ENCODE results near the gene CNKSR3. TPM values are rescaled to one million over a fixed set of nuclear protein-coding genes. Genes with fewer than 3 reads are reported as not detected.

The CNKSR3 gene
- total and polyA plus RNA-seq, 2 experiments from 2014 or later = 1.9 to 5.7 TPM

DNA sequence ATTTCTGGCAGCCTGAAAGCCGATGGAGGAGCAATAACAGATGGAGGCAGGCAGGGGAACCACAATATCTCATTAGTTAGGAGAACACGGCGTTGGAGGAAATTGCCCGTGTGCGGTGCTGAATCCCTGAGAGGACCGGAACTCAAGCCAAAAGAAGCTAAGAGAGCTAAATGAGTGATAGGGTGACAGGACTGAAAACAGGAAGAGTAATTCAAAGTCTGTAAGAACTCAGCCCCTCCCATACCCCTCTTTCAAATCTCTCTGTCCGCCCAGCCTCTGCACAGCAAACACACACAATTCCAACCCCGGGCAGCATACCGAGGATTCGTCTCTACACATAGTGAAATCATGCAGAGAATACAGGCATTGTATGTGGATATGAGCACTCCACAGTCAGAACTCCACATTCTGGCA lies 151.3 kb downstream of the CNKSR3 start:
- Histone ChIP-seq H3K36me3 (ENCODE audit: insufficient read depth) (no peaks in the 10 kb centered on the region), H3K4me2 (no peak overlapping the region), H3K9me2 (ENCODE audit: insufficient read depth) (no peaks in the 10 kb centered on the region), H4K20me1 (replicated peaks; ENCODE audit: insufficient read depth) (no peaks in the 10 kb centered on the region), H3K79me2 (replicated peaks; ENCODE audit: insufficient read depth) (no peaks in the 10 kb centered on the region), H3K4me3 (no peak overlapping the region), H3K27ac (ENCODE audit: low read depth) (no peak overlapping the region), H3F3A (replicated peaks; ENCODE audit: low read depth) (no peaks in the 10 kb centered on the region), H3K4me1 (ENCODE audit: insufficient read depth) (no peaks in the 10 kb centered on the region), H2AFZ (0 out of 2 replicates have a peak overlapping the region, but pooled peaks have one; percentile 32), H3K27me3 (ENCODE audit: insufficient read depth) (no peaks in the 10 kb centered on the region)
- no peak overlapping the region for H3K4me3 Mint-ChIP-seq
- ATAC-seq = no peak
- no peaks in the 10 kb centered on the region; the same call in 2 of the 3 replicates for H3K4me1 Mint-ChIP-seq
- no peaks in the 10 kb centered on the region for H3K27me3 Mint-ChIP-seq (ENCODE audit: insufficient read depth, low read depth, poor library complexity)
- TF ChIP-seq NANOG (IDR thresholded peaks at IDR 0.05; ENCODE audit: borderline replicate concordance) = no peak
- no peak for TF ChIP-seq ZNF331 (CRISPR knock-in tag; IDR thresholded peaks at IDR 0.05; ENCODE audit: low read depth)
- no peak for TF ChIP-seq JUNB (IDR thresholded peaks at IDR 0.05; ENCODE audit: unreplicated experiment)
- TF ChIP-seq STAT1 (IDR thresholded peaks at IDR 0.05; ENCODE audit: unreplicated experiment) = no peak
- no peak for TF ChIP-seq CREB1 (CRISPR knock-in tag; IDR thresholded peaks at IDR 0.05; ENCODE audit: low read depth)
- TF ChIP-seq EZH2phosphoT487 (IDR thresholded peaks at IDR 0.05; ENCODE audit: unreplicated experiment) = no peak
- no peak for TF ChIP-seq ZNF114 (CRISPR knock-in tag; IDR thresholded peaks at IDR 0.05)
- TF ChIP-seq, protein P1, sequence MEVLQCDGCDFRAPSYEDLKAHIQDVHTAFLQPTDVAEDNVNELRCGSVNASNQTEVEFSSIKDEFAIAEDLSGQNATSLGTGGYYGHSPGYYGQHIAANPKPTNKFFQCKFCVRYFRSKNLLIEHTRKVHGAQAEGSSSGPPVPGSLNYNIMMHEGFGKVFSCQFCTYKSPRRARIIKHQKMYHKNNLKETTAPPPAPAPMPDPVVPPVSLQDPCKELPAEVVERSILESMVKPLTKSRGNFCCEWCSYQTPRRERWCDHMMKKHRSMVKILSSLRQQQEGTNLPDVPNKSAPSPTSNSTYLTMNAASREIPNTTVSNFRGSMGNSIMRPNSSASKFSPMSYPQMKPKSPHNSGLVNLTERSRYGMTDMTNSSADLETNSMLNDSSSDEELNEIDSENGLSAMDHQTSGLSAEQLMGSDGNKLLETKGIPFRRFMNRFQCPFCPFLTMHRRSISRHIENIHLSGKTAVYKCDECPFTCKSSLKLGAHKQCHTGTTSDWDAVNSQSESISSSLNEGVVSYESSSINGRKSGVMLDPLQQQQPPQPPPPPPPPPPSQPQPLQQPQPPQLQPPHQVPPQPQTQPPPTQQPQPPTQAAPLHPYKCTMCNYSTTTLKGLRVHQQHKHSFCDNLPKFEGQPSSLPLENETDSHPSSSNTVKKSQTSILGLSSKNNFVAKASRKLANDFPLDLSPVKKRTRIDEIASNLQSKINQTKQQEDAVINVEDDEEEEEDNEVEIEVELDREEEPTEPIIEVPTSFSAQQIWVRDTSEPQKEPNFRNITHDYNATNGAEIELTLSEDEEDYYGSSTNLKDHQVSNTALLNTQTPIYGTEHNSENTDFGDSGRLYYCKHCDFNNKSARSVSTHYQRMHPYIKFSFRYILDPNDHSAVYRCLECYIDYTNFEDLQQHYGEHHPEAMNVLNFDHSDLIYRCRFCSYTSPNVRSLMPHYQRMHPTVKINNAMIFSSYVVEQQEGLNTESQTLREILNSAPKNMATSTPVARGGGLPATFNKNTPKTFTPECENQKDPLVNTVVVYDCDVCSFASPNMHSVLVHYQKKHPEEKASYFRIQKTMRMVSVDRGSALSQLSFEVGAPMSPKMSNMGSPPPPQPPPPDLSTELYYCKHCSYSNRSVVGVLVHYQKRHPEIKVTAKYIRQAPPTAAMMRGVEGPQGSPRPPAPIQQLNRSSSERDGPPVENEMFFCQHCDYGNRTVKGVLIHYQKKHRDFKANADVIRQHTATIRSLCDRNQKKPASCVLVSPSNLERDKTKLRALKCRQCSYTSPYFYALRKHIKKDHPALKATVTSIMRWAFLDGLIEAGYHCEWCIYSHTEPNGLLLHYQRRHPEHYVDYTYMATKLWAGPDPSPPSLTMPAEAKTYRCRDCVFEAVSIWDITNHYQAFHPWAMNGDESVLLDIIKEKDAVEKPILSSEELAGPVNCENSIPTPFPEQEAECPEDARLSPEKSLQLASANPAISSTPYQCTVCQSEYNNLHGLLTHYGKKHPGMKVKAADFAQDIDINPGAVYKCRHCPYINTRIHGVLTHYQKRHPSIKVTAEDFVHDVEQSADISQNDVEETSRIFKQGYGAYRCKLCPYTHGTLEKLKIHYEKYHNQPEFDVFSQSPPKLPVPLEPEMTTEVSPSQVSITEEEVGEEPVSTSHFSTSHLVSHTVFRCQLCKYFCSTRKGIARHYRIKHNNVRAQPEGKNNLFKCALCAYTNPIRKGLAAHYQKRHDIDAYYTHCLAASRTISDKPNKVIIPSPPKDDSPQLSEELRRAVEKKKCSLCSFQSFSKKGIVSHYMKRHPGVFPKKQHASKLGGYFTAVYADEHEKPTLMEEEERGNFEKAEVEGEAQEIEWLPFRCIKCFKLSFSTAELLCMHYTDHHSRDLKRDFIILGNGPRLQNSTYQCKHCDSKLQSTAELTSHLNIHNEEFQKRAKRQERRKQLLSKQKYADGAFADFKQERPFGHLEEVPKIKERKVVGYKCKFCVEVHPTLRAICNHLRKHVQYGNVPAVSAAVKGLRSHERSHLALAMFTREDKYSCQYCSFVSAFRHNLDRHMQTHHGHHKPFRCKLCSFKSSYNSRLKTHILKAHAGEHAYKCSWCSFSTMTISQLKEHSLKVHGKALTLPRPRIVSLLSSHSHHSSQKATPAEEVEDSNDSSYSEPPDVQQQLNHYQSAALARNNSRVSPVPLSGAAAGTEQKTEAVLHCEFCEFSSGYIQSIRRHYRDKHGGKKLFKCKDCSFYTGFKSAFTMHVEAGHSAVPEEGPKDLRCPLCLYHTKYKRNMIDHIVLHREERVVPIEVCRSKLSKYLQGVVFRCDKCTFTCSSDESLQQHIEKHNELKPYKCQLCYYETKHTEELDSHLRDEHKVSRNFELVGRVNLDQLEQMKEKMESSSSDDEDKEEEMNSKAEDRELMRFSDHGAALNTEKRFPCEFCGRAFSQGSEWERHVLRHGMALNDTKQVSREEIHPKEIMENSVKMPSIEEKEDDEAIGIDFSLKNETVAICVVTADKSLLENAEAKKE (CRISPR knock-in tag; IDR thresholded peaks at IDR 0.05) = no peak
- no peak for TF ChIP-seq REST (IDR thresholded peaks at IDR 0.05; ENCODE audit: unreplicated experiment)
- no peak for TF ChIP-seq POLR2AphosphoS5 (IDR thresholded peaks at IDR 0.05; ENCODE audit: low read depth)
- TF ChIP-seq, protein P2, sequence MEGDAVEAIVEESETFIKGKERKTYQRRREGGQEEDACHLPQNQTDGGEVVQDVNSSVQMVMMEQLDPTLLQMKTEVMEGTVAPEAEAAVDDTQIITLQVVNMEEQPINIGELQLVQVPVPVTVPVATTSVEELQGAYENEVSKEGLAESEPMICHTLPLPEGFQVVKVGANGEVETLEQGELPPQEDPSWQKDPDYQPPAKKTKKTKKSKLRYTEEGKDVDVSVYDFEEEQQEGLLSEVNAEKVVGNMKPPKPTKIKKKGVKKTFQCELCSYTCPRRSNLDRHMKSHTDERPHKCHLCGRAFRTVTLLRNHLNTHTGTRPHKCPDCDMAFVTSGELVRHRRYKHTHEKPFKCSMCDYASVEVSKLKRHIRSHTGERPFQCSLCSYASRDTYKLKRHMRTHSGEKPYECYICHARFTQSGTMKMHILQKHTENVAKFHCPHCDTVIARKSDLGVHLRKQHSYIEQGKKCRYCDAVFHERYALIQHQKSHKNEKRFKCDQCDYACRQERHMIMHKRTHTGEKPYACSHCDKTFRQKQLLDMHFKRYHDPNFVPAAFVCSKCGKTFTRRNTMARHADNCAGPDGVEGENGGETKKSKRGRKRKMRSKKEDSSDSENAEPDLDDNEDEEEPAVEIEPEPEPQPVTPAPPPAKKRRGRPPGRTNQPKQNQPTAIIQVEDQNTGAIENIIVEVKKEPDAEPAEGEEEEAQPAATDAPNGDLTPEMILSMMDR (conservative IDR thresholded peaks at IDR 0.05; ENCODE audit: low read depth in 2 of 2) = no peak
- TF ChIP-seq ETS1 (IDR thresholded peaks at IDR 0.05) = no peak
- no peak for TF ChIP-seq EZH2 (IDR thresholded peaks at IDR 0.05; ENCODE audit: low read depth, unreplicated experiment)
- H3K27ac Mint-ChIP-seq = no peak overlapping the region
- no peak for DNase-seq (ENCODE audit: low spot score)
- no peaks in the 10 kb centered on the region for H3K36me3 Mint-ChIP-seq (ENCODE audit: low read depth)
- H3K9me3 Mint-ChIP-seq = no peaks in the 10 kb centered on the region

Measured in GM23338 (cell line).